Lung (tissue), 12 donors: ENCODE measurements around the gene NFAM1. TPM values are rescaled to one million over a fixed set of nuclear protein-coding genes. Genes with fewer than 3 reads are reported as not detected.

ENCODE experiments used
- ATAC-seq: fragments of 200-7000 bp; cut with Tn5 transposase; one replicate; pipeline ENCODE4 v1.9.1; 2020; ENCODE audit warnings: moderate number of reproducible peaks; ENCODE audit not compliant: insufficient read depth, low FRiP score
- DNase-seq, 3 donors: peaks; one replicate each; pipeline ENCODE4 v3.0.0-alpha.2; 2013 to 2017
- H3K27ac ChIP-seq, 2 donors: one replicate each; pipeline ENCODE4 v1.5.1; 2013; ENCODE audit warnings: mild to moderate bottlenecking in 2 of 2, moderate library complexity in 2 of 2, control low read depth in 1 of 2, inconsistent platforms in 1 of 2, low read depth in 1 of 2, low read length in 1 of 2
- H3K27me3 ChIP-seq, 3 donors: one replicate each; pipeline ENCODE4 v1.5.1; 2013; ENCODE audit warnings: low read length in 2 of 3; ENCODE audit not compliant: control insufficient read depth in 3 of 3, insufficient read depth in 3 of 3
- H3K36me3 ChIP-seq, 4 donors: one replicate each; pipeline ENCODE4 v1.5.1; 2013; ENCODE audit warnings: low read length in 4 of 4, mild to moderate bottlenecking in 1 of 4, moderate library complexity in 1 of 4; ENCODE audit not compliant: control insufficient read depth in 4 of 4, insufficient read depth in 4 of 4
- H3K4me1 ChIP-seq, 5 donors: one replicate each; pipeline ENCODE4 v1.5.1; 2013; ENCODE audit warnings: low read length in 5 of 5, mild to moderate bottlenecking in 2 of 5, moderate library complexity in 1 of 5; ENCODE audit not compliant: control insufficient read depth in 5 of 5, insufficient read depth in 5 of 5
- H3K4me3 ChIP-seq: one replicate; pipeline ENCODE4 v1.5.1; 2013; ENCODE audit warnings: mild to moderate bottlenecking, control low read depth, moderate library complexity
- H3K9ac ChIP-seq, 2 donors: one replicate each; pipeline ENCODE4 v1.5.1; 2013; ENCODE audit warnings: low read length in 2 of 2, control low read depth in 1 of 2; ENCODE audit not compliant: insufficient read depth in 1 of 2
- H3K9me3 ChIP-seq, 4 donors: one replicate each; pipeline ENCODE4 v1.5.1; 2013; ENCODE audit warnings: low read length in 3 of 4, mild to moderate bottlenecking in 1 of 4, moderate library complexity in 1 of 4; ENCODE audit not compliant: control insufficient read depth in 4 of 4, insufficient read depth in 3 of 4
- WGBS, 2 donors: extraction: QIAGEN DNeasy Blood & Tissue Kit; methylation state at CpG; one replicate each; pipeline ENCODE4 v1.1.7; 2013; 5-methylcytosine and 5-hydroxymethylcytosine counted together
- polyA plus RNA-seq, 2 donors: library from polyadenylated mRNA; stranded (reverse); fragments of 200-250 nt; gene quantifications; one replicate each; pipeline ENCODE4 v1.2.1, GENCODE V29; 2013
- total RNA-seq, 2 donors: library from RNA; depleted of rRNA in 1 of 2; stranded (reverse); fragments of >200 nt in 1 of 2; gene quantifications; one replicate each; pipeline ENCODE4 v1.2.1, GENCODE V29; 2014 to 2021
- TF ChIP-seq, protein P1 (sequence below): IDR thresholded peaks from 2 replicates; pipeline ENCODE4 v1.5.1; 2012; ENCODE audit warnings: mild to moderate bottlenecking; ENCODE audit errors: control extremely low read depth, extremely low read depth
- donor health status: control.
- donor health status: control.
- donor health status: Bipolar disorder and iron deficiency.
- donor health status: healthy.
- donor health status: DM: yes; HTN: yes; CAD: no.

NFAM1 gene
- total and polyA plus RNA-seq, 4 donors = 2.2 to 24.6 (median 9.0) TPM

DNA sequence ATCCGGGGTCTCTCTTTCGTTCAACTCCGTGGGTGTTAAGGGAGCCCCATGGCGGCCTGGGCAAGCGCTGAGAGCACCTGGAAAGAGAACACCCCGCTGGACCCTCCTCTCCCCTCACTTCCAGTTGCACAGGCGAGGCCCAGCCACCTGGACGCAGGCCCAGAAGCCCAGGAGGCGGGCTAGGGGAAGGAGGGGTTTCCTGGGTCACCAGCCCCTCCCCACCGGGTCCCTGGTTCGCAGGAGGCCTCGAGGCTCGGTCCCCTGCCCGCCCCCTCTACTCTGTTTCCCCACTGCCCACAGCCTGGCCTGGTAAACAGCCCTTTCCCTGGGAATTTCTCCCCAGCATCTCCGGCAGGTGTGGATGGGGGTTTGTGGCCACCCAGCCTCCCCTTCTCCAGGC lies 8.5 kb upstream of the NFAM1 start:
- Histone ChIP-seq H3K9me3 (no peaks in the 10 kb centered on the region), H3K4me1 (peaks cover 0 to 38% (median 6%) of the 10 kb centered on the region in 5 donors), H3K9ac (no peak overlapping the region), H3K27ac (no peak overlapping the region), H3K27me3 (no peaks in the 10 kb centered on the region), H3K36me3 (no peaks in the 10 kb centered on the region), H3K4me3 (no peak overlapping the region)
- no peak for ATAC-seq
- TF ChIP-seq, protein P1, sequence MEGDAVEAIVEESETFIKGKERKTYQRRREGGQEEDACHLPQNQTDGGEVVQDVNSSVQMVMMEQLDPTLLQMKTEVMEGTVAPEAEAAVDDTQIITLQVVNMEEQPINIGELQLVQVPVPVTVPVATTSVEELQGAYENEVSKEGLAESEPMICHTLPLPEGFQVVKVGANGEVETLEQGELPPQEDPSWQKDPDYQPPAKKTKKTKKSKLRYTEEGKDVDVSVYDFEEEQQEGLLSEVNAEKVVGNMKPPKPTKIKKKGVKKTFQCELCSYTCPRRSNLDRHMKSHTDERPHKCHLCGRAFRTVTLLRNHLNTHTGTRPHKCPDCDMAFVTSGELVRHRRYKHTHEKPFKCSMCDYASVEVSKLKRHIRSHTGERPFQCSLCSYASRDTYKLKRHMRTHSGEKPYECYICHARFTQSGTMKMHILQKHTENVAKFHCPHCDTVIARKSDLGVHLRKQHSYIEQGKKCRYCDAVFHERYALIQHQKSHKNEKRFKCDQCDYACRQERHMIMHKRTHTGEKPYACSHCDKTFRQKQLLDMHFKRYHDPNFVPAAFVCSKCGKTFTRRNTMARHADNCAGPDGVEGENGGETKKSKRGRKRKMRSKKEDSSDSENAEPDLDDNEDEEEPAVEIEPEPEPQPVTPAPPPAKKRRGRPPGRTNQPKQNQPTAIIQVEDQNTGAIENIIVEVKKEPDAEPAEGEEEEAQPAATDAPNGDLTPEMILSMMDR = no peak
- DNase-seq = no peak
- WGBS, 2 donors = 68 to 85% methylated on average over 14 to 15 of the region's 15 CpGs

DNA sequence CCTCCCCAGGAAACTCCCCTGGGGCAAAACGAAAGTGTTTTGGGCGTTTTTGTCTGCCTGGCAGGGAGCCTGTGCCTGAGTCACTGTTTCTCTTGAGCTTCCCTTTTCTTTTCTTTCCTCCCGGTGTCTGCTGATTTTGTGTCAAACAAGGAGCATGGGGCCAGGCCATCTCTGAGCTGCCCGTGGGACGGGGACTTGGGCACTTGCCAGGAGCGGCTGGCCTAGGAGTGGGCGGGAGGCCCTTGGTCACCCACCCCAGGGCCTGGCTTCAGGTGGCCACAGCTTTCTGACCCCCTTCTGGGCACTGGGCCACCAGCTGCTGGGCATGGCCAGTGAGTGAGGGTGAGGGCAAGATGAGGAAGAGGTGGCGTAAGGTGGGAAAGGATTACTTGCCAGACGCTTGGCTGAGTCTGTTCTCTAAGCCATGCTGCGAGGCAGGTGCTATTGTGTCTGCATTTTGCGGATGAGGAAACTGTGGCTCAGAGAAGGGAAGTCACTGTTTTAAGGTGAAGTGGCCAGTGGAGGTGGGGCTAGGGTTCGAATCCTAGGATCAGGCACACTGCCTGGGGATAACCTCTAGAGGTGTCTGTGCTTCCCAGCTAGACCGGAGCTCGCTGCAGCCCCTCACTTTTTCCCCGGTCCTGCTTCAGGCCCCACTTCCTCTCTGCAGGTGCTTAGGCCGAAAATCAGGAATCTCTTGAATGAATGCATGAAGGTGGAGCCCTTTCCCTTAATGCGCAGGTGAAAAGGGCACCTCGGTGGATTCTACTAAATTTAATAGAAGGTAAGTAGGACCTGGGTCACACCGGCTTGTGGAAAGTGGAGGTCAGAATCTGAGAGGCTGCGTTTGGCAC lies 7.8 kb upstream of the NFAM1 start:
- ATAC-seq (no peak), DNase-seq (no peak)
- no peak overlapping the region for H3K9ac ChIP-seq
- H3K9me3 ChIP-seq = no peaks in the 10 kb centered on the region
- H3K27ac ChIP-seq = peak overlapping the region in 1 of 2 donors; percentile 27
- WGBS, 2 donors = 47 to 62% methylated on average over 20 of the region's 20 CpGs
- H3K36me3 ChIP-seq = no peaks in the 10 kb centered on the region
- H3K27me3 ChIP-seq = no peaks in the 10 kb centered on the region
- TF ChIP-seq, protein P1 = no peak
- peaks cover 0 to 37% (median 6%) of the 10 kb centered on the region in 5 donors for H3K4me1 ChIP-seq
- H3K4me3 ChIP-seq = no peak overlapping the region

DNA sequence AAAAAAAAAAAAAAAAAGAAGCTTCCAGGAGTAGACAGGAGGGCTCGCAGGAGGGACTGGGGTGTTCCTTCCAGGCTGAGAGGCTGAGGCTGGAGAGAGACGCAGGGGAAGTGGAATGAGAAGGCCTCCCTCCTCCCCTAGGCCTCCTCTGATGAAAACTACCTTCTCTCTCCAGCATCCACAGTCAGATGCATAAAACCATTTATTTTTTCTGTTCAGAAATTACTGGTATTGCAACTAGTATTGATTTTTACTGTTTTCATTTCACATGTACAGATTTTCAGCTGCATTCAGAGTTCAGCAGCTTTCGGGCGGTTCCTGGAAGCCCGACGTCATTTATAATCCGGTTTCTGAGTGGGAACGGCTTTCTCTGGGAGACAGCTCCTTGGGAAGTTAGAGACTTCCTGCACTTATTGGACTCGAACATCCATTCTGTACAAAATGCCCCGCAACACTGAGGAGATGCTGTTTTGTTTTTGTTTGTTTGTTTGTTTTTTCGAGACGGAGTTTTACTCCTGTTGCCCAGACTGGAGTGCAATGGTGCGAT lies 6.9 kb upstream of the NFAM1 start:
- H3K36me3 ChIP-seq = no peaks in the 10 kb centered on the region
- no peaks in the 10 kb centered on the region for H3K27me3 ChIP-seq
- DNase-seq = no peak
- ATAC-seq = no peak
- H3K27ac ChIP-seq = no peak overlapping the region
- H3K4me1 ChIP-seq = peaks cover 0 to 36% (median 4%) of the 10 kb centered on the region in 5 donors
- TF ChIP-seq, protein P1 = no peak
- H3K9ac ChIP-seq = no peak overlapping the region
- 83 to 84% methylated on average over 13 of the region's 13 CpGs for WGBS, 2 donors
- H3K4me3 ChIP-seq = no peak overlapping the region
- H3K9me3 ChIP-seq = no peaks in the 10 kb centered on the region
